Measurements from ENCODE around the gene SCGB1C1.

Gene SCGB1C1

GRCh38 chr11:224424-224823 lies 31.5 kb downstream of the SCGB1C1 start:
- Histone ChIP-seq H3K27ac (ENCODE audit: low read depth, low read length, poor library complexity, severe bottlenecking) (no peak overlapping the region), H2AFZ (ENCODE audit: low read length) (no peak overlapping the region), H3K9me2 (ENCODE audit: low read depth, low read length) (no peaks in the 10 kb centered on the region), H3K9ac (ENCODE audit: low read length) (no peak overlapping the region), H3K36me3 (ENCODE audit: insufficient read depth, low read length) (peaks cover 5% of the 10 kb centered on the region; the same call in 1 of the 2 replicates), H4K20me1 (ENCODE audit: insufficient read depth, low read length) (no peaks in the 10 kb centered on the region), H3F3A (ENCODE audit: insufficient read depth, low read length) (no peaks in the 10 kb centered on the region), H3K27me3 (ENCODE audit: insufficient read depth, low read length) (no peaks in the 10 kb centered on the region), H3K4me2 (ENCODE audit: low read length) (no peak overlapping the region), H3K4me1 (ENCODE audit: insufficient read depth, low read length, severe bottlenecking) (no peaks in the 10 kb centered on the region), H3K9me3 (ENCODE audit: low read length) (no peaks in the 10 kb centered on the region), H3K79me2 (ENCODE audit: insufficient read depth, low read length) (no peaks in the 10 kb centered on the region), H3K4me3 (ENCODE audit: low read depth, low read length, poor library complexity, severe bottlenecking) (no peak overlapping the region)
- TF ChIP-seq, protein P1, sequence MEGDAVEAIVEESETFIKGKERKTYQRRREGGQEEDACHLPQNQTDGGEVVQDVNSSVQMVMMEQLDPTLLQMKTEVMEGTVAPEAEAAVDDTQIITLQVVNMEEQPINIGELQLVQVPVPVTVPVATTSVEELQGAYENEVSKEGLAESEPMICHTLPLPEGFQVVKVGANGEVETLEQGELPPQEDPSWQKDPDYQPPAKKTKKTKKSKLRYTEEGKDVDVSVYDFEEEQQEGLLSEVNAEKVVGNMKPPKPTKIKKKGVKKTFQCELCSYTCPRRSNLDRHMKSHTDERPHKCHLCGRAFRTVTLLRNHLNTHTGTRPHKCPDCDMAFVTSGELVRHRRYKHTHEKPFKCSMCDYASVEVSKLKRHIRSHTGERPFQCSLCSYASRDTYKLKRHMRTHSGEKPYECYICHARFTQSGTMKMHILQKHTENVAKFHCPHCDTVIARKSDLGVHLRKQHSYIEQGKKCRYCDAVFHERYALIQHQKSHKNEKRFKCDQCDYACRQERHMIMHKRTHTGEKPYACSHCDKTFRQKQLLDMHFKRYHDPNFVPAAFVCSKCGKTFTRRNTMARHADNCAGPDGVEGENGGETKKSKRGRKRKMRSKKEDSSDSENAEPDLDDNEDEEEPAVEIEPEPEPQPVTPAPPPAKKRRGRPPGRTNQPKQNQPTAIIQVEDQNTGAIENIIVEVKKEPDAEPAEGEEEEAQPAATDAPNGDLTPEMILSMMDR (IDR thresholded peaks at IDR 0.05; ENCODE audit: low read length) = no peak
- TF ChIP-seq EZH2 (IDR thresholded peaks at IDR 0.05; ENCODE audit: borderline replicate concordance, low read length) = no peak

- Histone ChIP-seq H2AFZ (ENCODE audit: low read length) (no peak overlapping the region), H3K4me1 (ENCODE audit: insufficient read depth, low read length, severe bottlenecking) (no peaks in the 10 kb centered on the region), H4K20me1 (ENCODE audit: insufficient read depth, low read length) (no peaks in the 10 kb centered on the region), H3K9me2 (ENCODE audit: low read depth, low read length) (no peaks in the 10 kb centered on the region), H3K4me3 (ENCODE audit: low read depth, low read length, poor library complexity, severe bottlenecking) (no peak overlapping the region), H3K79me2 (ENCODE audit: insufficient read depth, low read length) (no peaks in the 10 kb centered on the region), H3K4me2 (ENCODE audit: low read length) (no peak overlapping the region), H3F3A (ENCODE audit: insufficient read depth, low read length) (no peaks in the 10 kb centered on the region), H3K9me3 (ENCODE audit: low read length) (no peaks in the 10 kb centered on the region), H3K27me3 (ENCODE audit: insufficient read depth, low read length) (no peaks in the 10 kb centered on the region), H3K9ac (ENCODE audit: low read length) (no peak overlapping the region), H3K27ac (ENCODE audit: low read depth, low read length, poor library complexity, severe bottlenecking) (no peak overlapping the region), H3K36me3 (ENCODE audit: insufficient read depth, low read length) (peaks cover 5% of the 10 kb centered on the region; the same call in 1 of the 2 replicates)
- TF ChIP-seq, protein P1 (IDR thresholded peaks at IDR 0.05; ENCODE audit: low read length) = no peak
- no peak for TF ChIP-seq EZH2 (IDR thresholded peaks at IDR 0.05; ENCODE audit: borderline replicate concordance, low read length)
Observed at GRCh38 chr11:225734-226453, 33.0 kb downstream of the SCGB1C1 start.

GRCh38 chr11:227824-228379 lies 35.0 kb downstream of the SCGB1C1 start:
- no peaks in the 10 kb centered on the region for H3K9me2 ChIP-seq (ENCODE audit: low read depth, low read length)
- H4K20me1 ChIP-seq (ENCODE audit: insufficient read depth, low read length) = no peaks in the 10 kb centered on the region
- H3F3A ChIP-seq (ENCODE audit: insufficient read depth, low read length) = no peaks in the 10 kb centered on the region
- no peak overlapping the region for H3K9ac ChIP-seq (ENCODE audit: low read length)
- H3K9me3 ChIP-seq (ENCODE audit: low read length) = no peaks in the 10 kb centered on the region
- H3K27ac ChIP-seq (ENCODE audit: low read depth, low read length, poor library complexity, severe bottlenecking) = no peak overlapping the region
- H2AFZ ChIP-seq (ENCODE audit: low read length) = no peak overlapping the region
- TF ChIP-seq, protein P1 (IDR thresholded peaks at IDR 0.05; ENCODE audit: low read length) = no peak
- no peak for TF ChIP-seq EZH2 (IDR thresholded peaks at IDR 0.05; ENCODE audit: borderline replicate concordance, low read length)
- no peaks in the 10 kb centered on the region for H3K4me1 ChIP-seq (ENCODE audit: insufficient read depth, low read length, severe bottlenecking)
- H3K36me3 ChIP-seq (ENCODE audit: insufficient read depth, low read length) = peaks cover 5% of the 10 kb centered on the region; the same call in 1 of the 2 replicates
- no peaks in the 10 kb centered on the region for H3K27me3 ChIP-seq (ENCODE audit: insufficient read depth, low read length)
- H3K4me3 ChIP-seq (ENCODE audit: low read depth, low read length, poor library complexity, severe bottlenecking) = no peak overlapping the region
- no peak overlapping the region for H3K4me2 ChIP-seq (ENCODE audit: low read length)
- H3K79me2 ChIP-seq (ENCODE audit: insufficient read depth, low read length) = no peaks in the 10 kb centered on the region

Measured in OCI-LY1 (cell line).